GM18505 (cell line): ENCODE measurements around the gene SYT1.
"Not testable (repeated sequence)": the region's sequence is repeated elsewhere in the genome, so short reads cannot be mapped to it uniquely, and the experiment has no call there.

ENCODE experiments used
- ATAC-seq: cut with Tn5 transposase; IDR thresholded peaks from one replicate; pipeline ENCODE4 v1.9.1; 2021; ENCODE audit not compliant: unreplicated experiment
- POLR2A ChIP-seq: IDR thresholded peaks from 4 replicates; pipeline ENCODE4 v1.6.1; 2011; ENCODE audit warnings: borderline replicate concordance; ENCODE audit not compliant: insufficient read depth, insufficient read length; ENCODE audit errors: extremely low read depth

The SYT1 gene

GRCh38 chr12:79021021-79021420, 156.4 kb downstream of the SYT1 start:
- ATAC-seq, result no peak
- no peak for TF ChIP-seq POLR2A

GRCh38 chr12:79023261-79023660, 158.7 kb downstream of the SYT1 start:
- no peak for TF ChIP-seq POLR2A
- ATAC-seq, result no peak

GRCh38 chr12:79023784-79024183, 159.2 kb downstream of the SYT1 start:
- no peak for TF ChIP-seq POLR2A
- ATAC-seq, result no peak

GRCh38 chr12:79033788-79034187, 169.2 kb downstream of the SYT1 start:
- no peak for TF ChIP-seq POLR2A
- ATAC-seq, result no peak

- ATAC-seq, result not testable (repeated sequence)
Measured at GRCh38 chr12:79044748-79045147, 180.2 kb downstream of the SYT1 start.

- not testable (repeated sequence) for ATAC-seq
Measured at GRCh38 chr12:79045149-79045703, 180.7 kb downstream of the SYT1 start.

GRCh38 chr12:79046021-79046420, 181.4 kb downstream of the SYT1 start:
- no peak for ATAC-seq
- no peak for TF ChIP-seq POLR2A

GRCh38 chr12:79048962-79049361, 184.4 kb downstream of the SYT1 start:
- no peak for ATAC-seq
- no peak for TF ChIP-seq POLR2A

- no peak for ATAC-seq
- TF ChIP-seq POLR2A, result no peak
Measured at GRCh38 chr12:79053394-79053793, 188.8 kb downstream of the SYT1 start.

- no peak for TF ChIP-seq POLR2A
- no peak for ATAC-seq
Measured at GRCh38 chr12:79055926-79056674, 191.5 kb downstream of the SYT1 start.

- no peak for ATAC-seq
- TF ChIP-seq POLR2A, result no peak
Measured at GRCh38 chr12:79056775-79057174, 192.2 kb downstream of the SYT1 start.

- TF ChIP-seq POLR2A, result no peak
- no peak for ATAC-seq
Measured at GRCh38 chr12:79057540-79057939, 193.0 kb downstream of the SYT1 start.

- no peak for TF ChIP-seq POLR2A
- no peak for ATAC-seq
Measured at GRCh38 chr12:79058342-79058741, 193.8 kb downstream of the SYT1 start.

- TF ChIP-seq POLR2A, result no peak
- ATAC-seq, result no peak
Measured at GRCh38 chr12:79059557-79059956, 195.0 kb downstream of the SYT1 start.

GRCh38 chr12:79063258-79063657, 198.7 kb downstream of the SYT1 start:
- no peak for TF ChIP-seq POLR2A
- no peak for ATAC-seq
